ENCODE measurements around the gene DPF1. TPM values are rescaled to one million over a fixed set of nuclear protein-coding genes. Genes with fewer than 3 reads are reported as not detected.
A peak's percentile ranks its signal among the peaks of the same experiment; 100 is the strongest.

DPF1 gene
- total RNA-seq, 2 donors from 2014 or later, result 3.3 to 4.5 TPM

GRCh38 chr19:38173291-38174041 lies 50.6 kb downstream of the DPF1 start:
- TF ChIP-seq CTCF (conservative IDR thresholded peaks at IDR 0.05), result no peak
- H3K27me3 Mint-ChIP-seq (ENCODE audit: insufficient read depth), result no peaks in the 10 kb centered on the region
- DNase-seq, result no peak
- no peaks in the 10 kb centered on the region for H3K27me3 ChIP-seq (ENCODE audit: control insufficient read depth, insufficient read depth, low read length, poor library complexity, severe bottlenecking)
- H3K9me3 Mint-ChIP-seq, result no peaks in the 10 kb centered on the region
- H3K36me3 Mint-ChIP-seq (ENCODE audit: low read depth), result peaks cover 5% of the 10 kb centered on the region
- WGBS, 2 experiments (ENCODE audit: insufficient coverage in 1 of 2, insufficient read length in 1 of 2), result 91 to 98% methylated on average over 17 to 22 of the region's 22 CpGs
- H3K4me1 ChIP-seq (ENCODE audit: control insufficient read depth, insufficient read depth, low read length), result no peaks in the 10 kb centered on the region
- H3K9me3 ChIP-seq (ENCODE audit: control insufficient read depth, low read length), result no peaks in the 10 kb centered on the region
- peaks cover 11% of the 10 kb centered on the region for H3K4me1 Mint-ChIP-seq
- no peak overlapping the region for H3K4me3 Mint-ChIP-seq
- no peak overlapping the region for H3K27ac ChIP-seq (ENCODE audit: low read depth, low read length)
- no peak overlapping the region for H3K9ac ChIP-seq (ENCODE audit: extremely low read depth, low read length, poor library complexity, severe bottlenecking)
- H3K4me3 ChIP-seq (ENCODE audit: low read length), result no peak overlapping the region
- H3K36me3 ChIP-seq (ENCODE audit: control insufficient read depth, insufficient read depth, low read length), result no peaks in the 10 kb centered on the region
- H3K27ac Mint-ChIP-seq, result peak overlapping the region; percentile 18

- no peak for DNase-seq
- H3K4me3 ChIP-seq (ENCODE audit: low read length), result no peak overlapping the region
- no peaks in the 10 kb centered on the region for H3K36me3 ChIP-seq (ENCODE audit: control insufficient read depth, insufficient read depth, low read length)
- H3K27me3 ChIP-seq (ENCODE audit: control insufficient read depth, insufficient read depth, low read length, poor library complexity, severe bottlenecking), result no peaks in the 10 kb centered on the region
- H3K9ac ChIP-seq (ENCODE audit: extremely low read depth, low read length, poor library complexity, severe bottlenecking), result no peak overlapping the region
- no peak for TF ChIP-seq CTCF (conservative IDR thresholded peaks at IDR 0.05)
- no peak overlapping the region for H3K27ac ChIP-seq (ENCODE audit: low read depth, low read length)
- H3K4me1 Mint-ChIP-seq, result peaks cover 13% of the 10 kb centered on the region
- H3K4me1 ChIP-seq (ENCODE audit: control insufficient read depth, insufficient read depth, low read length), result no peaks in the 10 kb centered on the region
- 94 to 100% methylated on average over 4 to 8 of the region's 8 CpGs for WGBS, 2 experiments (ENCODE audit: insufficient coverage in 1 of 2, insufficient read length in 1 of 2)
- H3K9me3 ChIP-seq (ENCODE audit: control insufficient read depth, low read length), result no peaks in the 10 kb centered on the region
- no peak overlapping the region for H3K27ac Mint-ChIP-seq
- no peaks in the 10 kb centered on the region for H3K27me3 Mint-ChIP-seq (ENCODE audit: insufficient read depth)
- H3K9me3 Mint-ChIP-seq, result no peaks in the 10 kb centered on the region
- H3K4me3 Mint-ChIP-seq, result no peak overlapping the region
- H3K36me3 Mint-ChIP-seq (ENCODE audit: low read depth), result peaks cover 9% of the 10 kb centered on the region
These were observed 52.0 kb downstream of the DPF1 start for GRCh38 chr19:38172001-38172400.

GRCh38 chr19:38170334-38170733 lies 53.7 kb downstream of the DPF1 start:
- H3K9me3 Mint-ChIP-seq, result no peaks in the 10 kb centered on the region
- Histone ChIP-seq H3K36me3 (ENCODE audit: control insufficient read depth, insufficient read depth, low read length) (no peaks in the 10 kb centered on the region), H3K9ac (ENCODE audit: extremely low read depth, low read length, poor library complexity, severe bottlenecking) (no peak overlapping the region), H3K4me3 (ENCODE audit: low read length) (no peak overlapping the region), H3K27ac (ENCODE audit: low read depth, low read length) (peak overlapping the region; percentile 58), H3K27me3 (ENCODE audit: control insufficient read depth, insufficient read depth, low read length, poor library complexity, severe bottlenecking) (no peaks in the 10 kb centered on the region), H3K4me1 (ENCODE audit: control insufficient read depth, insufficient read depth, low read length) (no peaks in the 10 kb centered on the region), H3K9me3 (ENCODE audit: control insufficient read depth, low read length) (no peaks in the 10 kb centered on the region)
- no peak for TF ChIP-seq CTCF (conservative IDR thresholded peaks at IDR 0.05)
- DNase-seq, result no peak
- no peak overlapping the region for H3K4me3 Mint-ChIP-seq
- peaks cover 20% of the 10 kb centered on the region for H3K36me3 Mint-ChIP-seq (ENCODE audit: low read depth)
- H3K27me3 Mint-ChIP-seq (ENCODE audit: insufficient read depth), result no peaks in the 10 kb centered on the region
- peaks cover 13% of the 10 kb centered on the region for H3K4me1 Mint-ChIP-seq
- H3K27ac Mint-ChIP-seq, result peak overlapping the region; percentile 70
- 70 to 85% methylated on average over 2 to 12 of the region's 12 CpGs for whole genome bisulfite sequencing, 2 experiments (ENCODE audit: insufficient coverage in 1 of 2, insufficient read length in 1 of 2)

Data from endodermal cell (in vitro differentiated cells).